GM23338 (cell line): Measurements from ENCODE around the gene SLC35D1. TPM values are rescaled to one million over a fixed set of nuclear protein-coding genes. Genes with fewer than 3 reads are reported as not detected.

ENCODE experiments used
- ATAC-seq: fragments of 200-7000 bp; cut with Tn5 transposase; 3 replicates; pipeline ENCODE4 v1.9.1; 2020
- DNase-seq: peaks from one replicate; pipeline ENCODE4 v3.0.0-alpha.2; 2015; ENCODE audit warnings: low spot score
- H2AFZ ChIP-seq: fragments of 200-600 bp; sonication (generic); 2 replicates; pipeline ENCODE4 v1.8.0; 2016; ENCODE audit warnings: antibody characterized with exemption, mild to moderate bottlenecking, moderate library complexity
- H3F3A ChIP-seq: fragments of 200-600 bp; sonication (generic); replicated peaks from 2 replicates; pipeline ENCODE4 v1.8.0; 2017; ENCODE audit warnings: antibody characterized with exemption, mixed run types, low read depth
- H3K27ac ChIP-seq: fragments of 200-600 bp; sonication (generic); 2 replicates; pipeline ENCODE4 v1.6.1; 2016; ENCODE audit warnings: low read depth
- H3K27me3 ChIP-seq: fragments of 200-600 bp; sonication (generic); 2 replicates; pipeline ENCODE4 v1.8.0; 2016; ENCODE audit warnings: mild to moderate bottlenecking, mixed run types, moderate library complexity; ENCODE audit not compliant: insufficient read depth
- H3K36me3 ChIP-seq: fragments of 200-600 bp; sonication (generic); 2 replicates; pipeline ENCODE4 v1.8.0; 2016; ENCODE audit warnings: mild to moderate bottlenecking; ENCODE audit not compliant: insufficient read depth
- H3K4me1 ChIP-seq: fragments of 200-600 bp; sonication (generic); 2 replicates; pipeline ENCODE4 v1.8.0; 2016; ENCODE audit warnings: mild to moderate bottlenecking, moderate library complexity; ENCODE audit not compliant: insufficient read depth
- H3K4me2 ChIP-seq: fragments of 200-600 bp; sonication (generic); 2 replicates; pipeline ENCODE4 v1.7.1; 2017; ENCODE audit warnings: mixed run types
- H3K4me3 ChIP-seq: fragments of 200-600 bp; sonication (generic); 2 replicates; pipeline ENCODE4 v1.6.1; 2016; ENCODE audit warnings: mixed run types
- H3K79me2 ChIP-seq: fragments of 200-600 bp; sonication (generic); replicated peaks from 2 replicates; pipeline ENCODE4 v1.8.0; 2017; ENCODE audit warnings: mild to moderate bottlenecking; ENCODE audit not compliant: insufficient read depth
- H3K9me2 ChIP-seq: fragments of 200-600 bp; sonication (generic); 2 replicates; pipeline ENCODE4 v1.8.0; 2017; ENCODE audit not compliant: insufficient read depth
- H4K20me1 ChIP-seq: fragments of 200-600 bp; sonication (generic); replicated peaks from 2 replicates; pipeline ENCODE4 v1.8.0; 2017; ENCODE audit warnings: mild to moderate bottlenecking; ENCODE audit not compliant: insufficient read depth
- H3K27ac Mint-ChIP-seq: 2 replicates; pipeline ENCODE4 v1.8.0; 2020; ENCODE audit warnings: inconsistent platforms, mild to moderate bottlenecking, moderate library complexity, mixed read lengths
- H3K27me3 Mint-ChIP-seq: 3 replicates; pipeline ENCODE4 v1.8.0; 2022; ENCODE audit warnings: low read depth, mild to moderate bottlenecking, moderate library complexity, mixed read lengths, inconsistent platforms; ENCODE audit not compliant: insufficient read depth, poor library complexity
- H3K36me3 Mint-ChIP-seq: 3 replicates; pipeline ENCODE4 v1.8.0; 2021; ENCODE audit warnings: low read depth, mild to moderate bottlenecking, inconsistent platforms, moderate library complexity, mixed read lengths
- H3K4me1 Mint-ChIP-seq: 3 replicates; pipeline ENCODE4 v1.8.0; 2020; ENCODE audit warnings: mild to moderate bottlenecking, inconsistent platforms, mixed read lengths
- H3K4me3 Mint-ChIP-seq: 3 replicates; pipeline ENCODE4 v1.8.0; 2021; ENCODE audit warnings: moderate library complexity, mild to moderate bottlenecking, inconsistent platforms, mixed read lengths
- H3K9me3 Mint-ChIP-seq: 3 replicates; pipeline ENCODE4 v1.8.0; 2020; ENCODE audit warnings: moderate library complexity, mild to moderate bottlenecking, inconsistent platforms, mixed read lengths
- CREB1 ChIP-seq: fragments of 250-450 bp; sonication (Bioruptor Pico); IDR thresholded peaks from 2 replicates; pipeline ENCODE4 v1.5.0; 2020; ENCODE audit warnings: low read depth, mild to moderate bottlenecking, moderate library complexity
- ETS1 ChIP-seq: IDR thresholded peaks from 2 replicates; pipeline ENCODE4 v1.6.1; 2016; ENCODE audit warnings: antibody characterized with exemption
- EZH2 ChIP-seq: fragments of 200-600 bp; sonication (generic); IDR thresholded peaks from one replicate; pipeline ENCODE4 v1.8.0; 2017; ENCODE audit warnings: antibody characterized with exemption, mild to moderate bottlenecking, low read depth; ENCODE audit not compliant: unreplicated experiment
- EZH2phosphoT487 ChIP-seq: fragments of 200-600 bp; sonication (generic); IDR thresholded peaks from one replicate; pipeline ENCODE4 v1.8.1; 2018; ENCODE audit warnings: antibody characterized with exemption; ENCODE audit not compliant: unreplicated experiment
- POLR2AphosphoS5 ChIP-seq: IDR thresholded peaks from 2 replicates; pipeline ENCODE4 v1.6.1; 2016; ENCODE audit warnings: antibody characterized with exemption, low read depth
- REST ChIP-seq: IDR thresholded peaks from one replicate; pipeline ENCODE4 v1.6.1; 2018; ENCODE audit warnings: antibody characterized with exemption; ENCODE audit not compliant: unreplicated experiment
- STAT1 ChIP-seq: IDR thresholded peaks from one replicate; pipeline ENCODE4 v1.6.1; 2016; ENCODE audit warnings: antibody characterized with exemption; ENCODE audit not compliant: unreplicated experiment
- ZNF114 ChIP-seq: fragments of 250-450 bp; sonication (Bioruptor Pico); IDR thresholded peaks from 2 replicates; pipeline ENCODE4 v1.5.0; 2020; ENCODE audit warnings: mild to moderate bottlenecking, moderate library complexity
- ZNF331 ChIP-seq: fragments of 250-450 bp; sonication (Bioruptor Pico); IDR thresholded peaks from 2 replicates; pipeline ENCODE4 v1.5.0; 2020; ENCODE audit warnings: low read depth, mild to moderate bottlenecking, moderate library complexity
- ZNF462 ChIP-seq: fragments of 250-450 bp; sonication (Bioruptor Pico); IDR thresholded peaks from 2 replicates; pipeline ENCODE4 v1.5.0; 2020; ENCODE audit warnings: mild to moderate bottlenecking, moderate library complexity
- polyA plus RNA-seq: library from polyadenylated mRNA; unstranded; fragments of >200 nt; fragmentation: Nextera tagmentation; extraction: Ambion mirVana; gene quantifications from 2 replicates; pipeline ENCODE4 v1.2.1, GENCODE V29; 2016
- total RNA-seq: library from RNA; depleted of rRNA; stranded (reverse); fragments of >200 nt; shearing (Covaris generic); gene quantifications from 2 replicates; pipeline ENCODE4 v1.2.3, GENCODE V29; 2014

The SLC35D1 gene
- total and polyA plus RNA-seq, 2 experiments from 2014 or later: 0.68 to 2.8 TPM

GRCh38 chr1:66993076-66993475, 60.9 kb downstream of the SLC35D1 start (continued):
- no peak for TF ChIP-seq ETS1
- TF ChIP-seq STAT1: no peak
- no peak for TF ChIP-seq EZH2
- TF ChIP-seq CREB1 (CRISPR knock-in tag): no peak

GRCh38 chr1:66985835-66986234, 68.1 kb downstream of the SLC35D1 start:
- H3K27ac Mint-ChIP-seq: no peak overlapping the region
- Histone ChIP-seq H3K4me2 (no peak overlapping the region), H3K79me2 (no peaks in the 10 kb centered on the region), H3K27ac (no peak overlapping the region), H3K36me3 (peaks cover 10% of the 10 kb centered on the region), H4K20me1 (no peaks in the 10 kb centered on the region; the same call in 1 of the 2 replicates), H3K4me3 (no peak overlapping the region), H3K4me1 (no peaks in the 10 kb centered on the region), H3K9me2 (no peaks in the 10 kb centered on the region), H2AFZ (no peak overlapping the region), H3K27me3 (no peaks in the 10 kb centered on the region), H3F3A (no peaks in the 10 kb centered on the region)
- H3K27me3 Mint-ChIP-seq: peaks cover 1% of the 10 kb centered on the region
- H3K36me3 Mint-ChIP-seq: peaks cover 26% of the 10 kb centered on the region; the same call in 2 of the 3 replicates
- TF ChIP-seq ZNF331 (CRISPR knock-in tag) (no peak), STAT1 (no peak), ZNF462 (CRISPR knock-in tag) (no peak), EZH2 (no peak), EZH2phosphoT487 (no peak), ZNF114 (CRISPR knock-in tag) (no peak), CREB1 (CRISPR knock-in tag) (no peak), ETS1 (no peak), REST (no peak), POLR2AphosphoS5 (no peak)
- no peak for DNase-seq
- H3K4me3 Mint-ChIP-seq: no peak overlapping the region
- no peaks in the 10 kb centered on the region for H3K9me3 Mint-ChIP-seq
- no peaks in the 10 kb centered on the region for H3K4me1 Mint-ChIP-seq
- ATAC-seq: no peak
